ENCODE data around the gene PDE6B.

GRCh38 chr4:666822-667544 lies 41.6 kb downstream of the PDE6B start:
- TF ChIP-seq, protein P1, sequence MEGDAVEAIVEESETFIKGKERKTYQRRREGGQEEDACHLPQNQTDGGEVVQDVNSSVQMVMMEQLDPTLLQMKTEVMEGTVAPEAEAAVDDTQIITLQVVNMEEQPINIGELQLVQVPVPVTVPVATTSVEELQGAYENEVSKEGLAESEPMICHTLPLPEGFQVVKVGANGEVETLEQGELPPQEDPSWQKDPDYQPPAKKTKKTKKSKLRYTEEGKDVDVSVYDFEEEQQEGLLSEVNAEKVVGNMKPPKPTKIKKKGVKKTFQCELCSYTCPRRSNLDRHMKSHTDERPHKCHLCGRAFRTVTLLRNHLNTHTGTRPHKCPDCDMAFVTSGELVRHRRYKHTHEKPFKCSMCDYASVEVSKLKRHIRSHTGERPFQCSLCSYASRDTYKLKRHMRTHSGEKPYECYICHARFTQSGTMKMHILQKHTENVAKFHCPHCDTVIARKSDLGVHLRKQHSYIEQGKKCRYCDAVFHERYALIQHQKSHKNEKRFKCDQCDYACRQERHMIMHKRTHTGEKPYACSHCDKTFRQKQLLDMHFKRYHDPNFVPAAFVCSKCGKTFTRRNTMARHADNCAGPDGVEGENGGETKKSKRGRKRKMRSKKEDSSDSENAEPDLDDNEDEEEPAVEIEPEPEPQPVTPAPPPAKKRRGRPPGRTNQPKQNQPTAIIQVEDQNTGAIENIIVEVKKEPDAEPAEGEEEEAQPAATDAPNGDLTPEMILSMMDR (conservative IDR thresholded peaks at IDR 0.05 in 1 of 2, IDR thresholded peaks at IDR 0.05 in 1 of 2; ENCODE audit: low read depth in 1 of 2, low read length in 2 of 2), result no peak
- TF ChIP-seq EZH2 (IDR thresholded peaks at IDR 0.05; ENCODE audit: low read length, missing control alignments), result no peak

Measured in fibroblast of lung (primary cell).